ENCODE results near the gene AP2B1. TPM values are rescaled to one million over a fixed set of nuclear protein-coding genes. Genes with fewer than 3 reads are reported as not detected.

The AP2B1 gene
- total RNA-seq, 1 experiment from 2014 or later: 217 TPM

DNA sequence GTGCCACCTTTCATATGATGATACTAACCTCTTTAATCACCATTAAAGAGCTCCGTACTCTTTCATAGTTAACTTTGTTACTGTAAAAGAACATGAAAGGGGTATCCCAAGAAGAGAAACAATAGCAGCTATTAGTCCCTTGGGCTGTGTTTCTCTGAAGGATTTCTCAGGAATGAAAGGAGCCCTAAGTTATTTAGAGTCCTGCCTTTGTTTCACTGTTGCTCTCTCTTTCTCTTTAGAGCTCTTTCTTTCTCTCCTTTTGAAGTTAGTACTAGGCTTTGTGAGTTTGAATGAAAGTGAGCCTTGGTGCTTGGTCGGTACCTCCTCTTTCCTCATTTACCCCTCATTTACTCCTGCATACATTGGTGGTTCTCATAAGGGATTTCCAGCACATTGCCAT, 123.8 kb downstream of the AP2B1 start:
- H3K18ac ChIP-seq (ENCODE audit: insufficient read length, low read depth, low read length): no peak overlapping the region
- H2BK12ac ChIP-seq (ENCODE audit: insufficient read length, low read depth, low read length): no peak overlapping the region
- no peak overlapping the region for H3K4ac ChIP-seq (ENCODE audit: low read depth, low read length)
- no peak overlapping the region for H2BK20ac ChIP-seq (ENCODE audit: low read depth, low read length, poor library complexity, severe bottlenecking)
- H3K9me3 ChIP-seq (ENCODE audit: control insufficient read depth, low read depth, low read length): no peaks in the 10 kb centered on the region
- no peak for DNase-seq
- H3T11ph ChIP-seq (ENCODE audit: low read length): no peak overlapping the region
- no peak overlapping the region for H3K4me2 ChIP-seq (ENCODE audit: insufficient read depth, insufficient read length, low read length)
- Mint-ChIP-seq H3K9me3 (no peaks in the 10 kb centered on the region), H3K4me1 (no peaks in the 10 kb centered on the region), H3K27me3 (ENCODE audit: low read depth) (no peaks in the 10 kb centered on the region), H3K27ac (no peak overlapping the region), H3K36me3 (ENCODE audit: insufficient read depth in 1 of 3, low read depth in 3 of 3) (peaks cover 10 to 30% (median 25%) of the 10 kb centered on the region in 3 experiments; a peak in 6 of 7 replicates), H3K4me3 (no peak overlapping the region)
- H3K79me1 ChIP-seq (ENCODE audit: insufficient read depth, low read depth, low read length, poor library complexity, severe bottlenecking): no peaks in the 10 kb centered on the region
- no CpG with 5 or more reads among the region's 2 CpGs for WGBS (ENCODE audit: extremely low coverage, insufficient read length, low lambda C conversion rate)
- no peak overlapping the region for H3K56ac ChIP-seq (ENCODE audit: insufficient read length, low read depth, low read length)
- no peaks in the 10 kb centered on the region for H3K27me3 ChIP-seq (ENCODE audit: insufficient read depth, low read length)
- no peaks in the 10 kb centered on the region for H3K23me2 ChIP-seq (ENCODE audit: insufficient read length, low read depth, low read length, poor library complexity, severe bottlenecking)
- no peak overlapping the region for H2BK120ac ChIP-seq (ENCODE audit: low read depth, low read length, poor library complexity, severe bottlenecking)
- H3K27ac ChIP-seq (ENCODE audit: insufficient read length, low read depth, low read length): no peak overlapping the region
- H3K4me1 ChIP-seq (ENCODE audit: insufficient read depth, low read length): no peaks in the 10 kb centered on the region
- H2AFZ ChIP-seq (ENCODE audit: low read length): no peak overlapping the region
- H2BK15ac ChIP-seq (ENCODE audit: low read depth, low read length): no peak overlapping the region
- H3K14ac ChIP-seq (ENCODE audit: insufficient read depth, low read length): no peak overlapping the region
- H4K8ac ChIP-seq (replicated peaks; ENCODE audit: insufficient read length, low read depth, low read length): no peak overlapping the region
- no peak overlapping the region for H4K5ac ChIP-seq (ENCODE audit: insufficient read length, low read depth, low read length)
- H2AK5ac ChIP-seq (ENCODE audit: insufficient read length, low read length): no peak overlapping the region
- TF ChIP-seq, protein P1, sequence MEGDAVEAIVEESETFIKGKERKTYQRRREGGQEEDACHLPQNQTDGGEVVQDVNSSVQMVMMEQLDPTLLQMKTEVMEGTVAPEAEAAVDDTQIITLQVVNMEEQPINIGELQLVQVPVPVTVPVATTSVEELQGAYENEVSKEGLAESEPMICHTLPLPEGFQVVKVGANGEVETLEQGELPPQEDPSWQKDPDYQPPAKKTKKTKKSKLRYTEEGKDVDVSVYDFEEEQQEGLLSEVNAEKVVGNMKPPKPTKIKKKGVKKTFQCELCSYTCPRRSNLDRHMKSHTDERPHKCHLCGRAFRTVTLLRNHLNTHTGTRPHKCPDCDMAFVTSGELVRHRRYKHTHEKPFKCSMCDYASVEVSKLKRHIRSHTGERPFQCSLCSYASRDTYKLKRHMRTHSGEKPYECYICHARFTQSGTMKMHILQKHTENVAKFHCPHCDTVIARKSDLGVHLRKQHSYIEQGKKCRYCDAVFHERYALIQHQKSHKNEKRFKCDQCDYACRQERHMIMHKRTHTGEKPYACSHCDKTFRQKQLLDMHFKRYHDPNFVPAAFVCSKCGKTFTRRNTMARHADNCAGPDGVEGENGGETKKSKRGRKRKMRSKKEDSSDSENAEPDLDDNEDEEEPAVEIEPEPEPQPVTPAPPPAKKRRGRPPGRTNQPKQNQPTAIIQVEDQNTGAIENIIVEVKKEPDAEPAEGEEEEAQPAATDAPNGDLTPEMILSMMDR (conservative IDR thresholded peaks at IDR 0.05): no peak
- no peak overlapping the region for H3K9ac ChIP-seq (ENCODE audit: extremely low read depth, insufficient read length, low read length)
- H3K23ac ChIP-seq (ENCODE audit: insufficient read length, low read depth, low read length): no peak overlapping the region
- 0 out of 2 replicates have a peak, but pooled peaks cover 2% of the 10 kb centered on the region for H3K79me2 ChIP-seq (ENCODE audit: insufficient read depth, low read length)
- H2BK5ac ChIP-seq (ENCODE audit: insufficient read length, low read length): no peak overlapping the region
- no peaks in the 10 kb centered on the region for H4K20me1 ChIP-seq (ENCODE audit: control insufficient read depth, insufficient read depth, insufficient read length)
- H4K91ac ChIP-seq (ENCODE audit: insufficient read length, low read depth, low read length): no peak overlapping the region

Data from H9 (cell line).